ENCODE data around the gene LDLRAD4.
"Not testable (repeated sequence)": the region's sequence is repeated elsewhere in the genome, so short reads cannot be mapped to it uniquely, and the experiment has no call there.

The LDLRAD4 gene

DNA sequence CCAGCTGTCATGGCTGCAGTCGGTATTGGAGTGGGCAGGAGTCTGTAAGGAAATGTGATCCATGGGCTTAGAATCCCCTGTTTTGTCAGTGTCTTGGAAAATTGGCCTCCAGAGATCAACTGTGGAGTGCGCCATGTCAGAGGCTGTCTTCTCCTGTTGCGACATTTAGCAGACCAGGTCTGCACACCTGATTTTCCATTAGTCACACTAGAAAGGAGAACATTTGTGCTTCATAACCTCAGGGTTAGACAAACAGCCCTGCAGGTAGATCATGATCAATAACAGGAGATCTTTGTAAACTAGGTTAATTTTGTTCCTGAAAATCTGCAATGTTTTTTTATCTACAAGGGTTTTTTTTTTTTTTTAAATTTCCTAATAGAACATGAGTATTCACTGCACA, 28.0 kb downstream of the LDLRAD4 start:
- no peak for DNase-seq (ENCODE audit: low read depth, low spot score)

GRCh38 chr18:13247506-13247905, 28.9 kb downstream of the LDLRAD4 start:
- no peak for DNase-seq (ENCODE audit: low read depth, low spot score)

- DNase-seq (ENCODE audit: low read depth, low spot score) = no peak
These were observed 34.3 kb downstream of the LDLRAD4 start for GRCh38 chr18:13252686-13253410.

GRCh38 chr18:13253786-13254688, 35.5 kb downstream of the LDLRAD4 start:
- no peak for DNase-seq (ENCODE audit: low read depth, low spot score)

GRCh38 chr18:13254971-13255927, 36.7 kb downstream of the LDLRAD4 start:
- DNase-seq (ENCODE audit: low read depth, low spot score) = no peak

GRCh38 chr18:13256444-13257305, 38.1 kb downstream of the LDLRAD4 start:
- no peak for DNase-seq (ENCODE audit: low read depth, low spot score)

GRCh38 chr18:13257361-13257980, 38.9 kb downstream of the LDLRAD4 start:
- DNase-seq (ENCODE audit: low read depth, low spot score) = no peak

DNA sequence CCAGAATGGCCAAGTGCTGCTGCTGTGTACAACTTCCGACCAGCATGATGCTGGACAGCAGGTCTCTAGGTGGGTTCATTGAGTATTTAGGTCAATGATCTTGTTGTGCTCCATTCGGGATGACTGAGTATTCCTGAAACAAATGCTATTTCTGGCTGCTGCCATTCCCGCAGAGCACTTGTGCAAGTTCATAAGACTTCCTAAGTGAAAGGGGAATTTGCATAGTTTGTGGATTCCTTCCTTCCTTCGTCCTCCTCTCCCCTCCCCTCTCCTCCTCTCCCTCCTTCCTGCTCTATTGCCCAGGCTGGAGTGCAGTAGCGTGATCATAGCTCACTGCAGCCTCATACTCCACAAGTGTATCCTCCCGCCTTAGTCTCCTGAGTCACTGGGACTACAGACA, 40.4 kb downstream of the LDLRAD4 start:
- no peak for DNase-seq (ENCODE audit: low read depth, low spot score)

DNA sequence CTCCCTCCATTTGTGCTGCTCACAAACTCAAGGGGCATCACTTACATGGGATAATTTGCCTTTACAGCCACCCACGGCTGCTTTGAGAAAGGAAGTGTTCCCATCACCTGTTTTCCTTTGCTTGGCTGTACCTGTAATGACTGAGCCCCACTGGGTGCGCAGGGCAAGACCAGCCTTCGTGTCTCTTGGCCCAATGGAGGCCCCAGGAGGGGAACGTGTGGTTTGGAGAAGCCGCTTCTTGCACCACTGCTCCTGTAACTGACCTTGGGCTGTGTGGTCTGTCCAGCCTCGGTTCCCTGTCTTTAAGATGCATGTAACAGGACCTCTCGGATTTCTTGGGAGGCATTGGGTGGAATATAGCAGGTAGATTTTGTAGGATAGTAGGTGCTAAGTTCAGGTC, 41.1 kb downstream of the LDLRAD4 start:
- no peak for DNase-seq (ENCODE audit: low read depth, low spot score)

- DNase-seq (ENCODE audit: low read depth, low spot score) = no peak
These were observed 41.8 kb downstream of the LDLRAD4 start for GRCh38 chr18:13260197-13260934.

GRCh38 chr18:13260935-13261640, 42.5 kb downstream of the LDLRAD4 start:
- DNase-seq (ENCODE audit: low read depth, low spot score) = no peak

GRCh38 chr18:13261661-13262357, 43.2 kb downstream of the LDLRAD4 start:
- DNase-seq (ENCODE audit: low read depth, low spot score) = no peak

GRCh38 chr18:13262358-13262680, 43.8 kb downstream of the LDLRAD4 start:
- not testable (repeated sequence) for DNase-seq (ENCODE audit: low read depth, low spot score)

DNA sequence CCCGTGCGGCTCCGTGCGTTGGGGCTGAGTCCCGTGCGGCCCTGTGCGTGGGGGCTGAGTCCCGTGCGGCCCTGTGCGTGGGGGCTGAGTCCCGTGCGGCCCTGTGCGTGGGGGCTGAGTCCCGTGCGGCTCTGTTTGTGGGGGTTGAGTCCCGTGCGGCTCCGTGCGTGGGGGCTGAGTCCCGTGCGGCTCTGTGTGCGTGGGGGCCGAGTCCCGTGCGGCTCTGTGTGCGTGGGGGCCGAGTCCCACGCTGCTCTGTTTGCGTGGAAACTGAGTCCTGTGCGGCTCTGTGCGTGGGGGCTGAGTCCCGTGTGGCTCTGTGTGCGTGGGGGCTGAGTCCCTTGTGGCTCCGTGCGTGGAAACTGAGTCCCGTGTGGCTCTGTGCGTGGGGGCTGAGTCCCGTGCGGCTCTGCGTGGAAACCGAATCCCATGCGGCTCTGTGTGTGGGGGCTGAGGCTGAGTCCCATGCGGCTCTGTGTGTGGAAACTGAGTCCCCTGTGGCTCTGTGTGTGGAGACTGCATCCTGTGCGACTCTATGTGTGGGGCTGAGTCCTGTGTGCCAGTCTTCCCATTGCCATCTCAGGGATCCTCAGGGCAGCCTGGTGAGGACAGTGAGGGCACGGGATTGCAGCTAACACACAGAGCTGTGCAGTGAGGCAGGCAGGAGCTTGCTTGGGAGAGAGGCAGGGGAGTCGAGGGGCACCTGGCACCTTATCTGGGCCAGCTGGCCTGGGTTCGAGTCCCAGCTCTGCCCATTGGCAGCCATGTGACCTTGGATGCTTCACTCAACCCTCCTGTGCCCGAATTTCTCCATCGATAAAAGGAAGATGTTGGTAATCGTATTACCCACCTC, 44.5 kb downstream of the LDLRAD4 start:
- no peak for DNase-seq (ENCODE audit: low read depth, low spot score)

- no peak for DNase-seq (ENCODE audit: low read depth, low spot score)
These were observed 45.8 kb downstream of the LDLRAD4 start for GRCh38 chr18:13264091-13265007.

Data from smooth muscle cell of the brain vasculature (primary cell).